HG02678 (cell line): ENCODE measurements around the gene ANKRD1.
"Not testable (repeated sequence)": the region's sequence is repeated elsewhere in the genome, so short reads cannot be mapped to it uniquely, and the experiment has no call there.

Experiments
- ATAC-seq: cut with Tn5 transposase; IDR thresholded peaks from one replicate; pipeline ENCODE4 v1.9.1; 2021; ENCODE audit warnings: mild to moderate bottlenecking, moderate library complexity; ENCODE audit not compliant: unreplicated experiment

Gene ANKRD1

DNA sequence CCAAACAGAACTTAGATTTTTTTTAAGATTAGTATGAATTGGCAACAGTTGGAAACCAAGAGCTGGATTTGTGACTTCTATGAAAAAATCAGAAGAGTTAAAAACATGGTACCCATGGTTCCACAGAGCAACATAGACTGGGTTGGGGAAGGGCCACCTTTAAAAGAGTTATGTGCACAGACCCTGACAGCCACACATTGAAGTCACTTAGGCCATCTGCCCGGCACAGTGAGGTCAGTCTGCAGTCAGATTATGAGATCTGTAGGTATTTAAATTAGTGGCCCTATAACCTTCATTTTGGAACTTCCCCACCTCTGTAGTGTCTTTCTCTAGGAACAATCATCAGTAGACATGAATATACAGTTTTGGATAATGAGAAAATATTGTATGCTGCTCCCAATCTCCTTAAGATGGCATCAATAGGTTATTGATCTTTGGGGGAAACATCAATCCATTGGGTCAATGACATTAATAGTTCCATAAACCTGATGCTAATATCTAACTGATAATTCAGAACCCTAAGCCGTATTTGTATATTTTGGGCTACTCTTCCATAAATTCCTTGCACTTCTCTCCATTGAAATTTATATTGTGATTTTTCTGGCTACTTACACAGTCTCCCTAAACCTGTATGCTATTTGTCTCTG lies 7.0 kb downstream of the ANKRD1 start:
- ATAC-seq, result no peak

DNA sequence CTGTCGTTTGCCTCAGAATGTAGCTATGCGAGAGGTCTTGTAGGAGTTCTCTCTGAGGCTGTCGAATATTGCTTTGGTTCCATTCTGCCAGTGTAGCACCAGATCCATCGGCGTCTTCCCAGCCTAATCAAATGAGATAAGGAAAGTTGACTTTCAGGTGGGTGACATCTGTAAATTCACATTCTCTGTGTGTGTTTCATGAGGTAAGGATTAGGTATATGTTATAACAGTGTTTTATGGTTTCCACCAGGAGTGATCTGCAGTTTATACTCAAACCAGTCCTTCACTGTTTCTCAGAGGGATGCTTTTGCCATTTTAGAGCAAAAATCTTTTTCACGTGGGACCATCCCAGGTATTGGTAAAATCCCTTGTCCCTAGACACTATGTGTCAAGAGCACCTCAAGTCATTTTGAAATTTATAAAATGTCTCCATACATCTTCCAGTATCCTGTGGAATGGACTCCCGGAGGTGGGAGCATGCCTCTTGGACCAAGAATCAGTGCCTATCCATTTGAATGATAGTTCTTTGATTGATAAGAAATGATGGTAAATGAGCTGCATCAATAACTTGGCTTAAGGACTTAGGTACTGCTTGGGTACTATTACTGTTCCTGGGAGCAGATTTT lies 7.9 kb downstream of the ANKRD1 start:
- ATAC-seq, result no peak

DNA sequence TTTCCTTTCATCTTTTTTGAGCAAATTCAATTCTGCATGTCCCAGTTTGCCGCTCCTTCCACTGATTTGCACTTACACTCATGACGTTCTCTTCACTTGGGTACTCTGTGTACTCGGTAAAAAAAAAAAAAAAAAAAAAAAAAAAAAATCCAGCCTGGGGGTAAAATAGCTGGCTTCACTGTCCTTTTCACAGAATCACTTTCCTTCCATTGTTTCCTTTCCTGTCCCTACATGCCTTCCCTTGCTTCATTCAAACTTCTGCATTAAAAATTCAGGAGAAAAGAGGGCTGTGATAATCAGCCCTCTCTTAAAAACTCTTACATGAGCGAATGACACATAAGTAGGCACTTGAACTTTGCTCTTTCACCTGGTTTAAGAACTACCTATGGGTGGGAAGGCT lies 8.7 kb downstream of the ANKRD1 start:
- no peak for ATAC-seq

DNA sequence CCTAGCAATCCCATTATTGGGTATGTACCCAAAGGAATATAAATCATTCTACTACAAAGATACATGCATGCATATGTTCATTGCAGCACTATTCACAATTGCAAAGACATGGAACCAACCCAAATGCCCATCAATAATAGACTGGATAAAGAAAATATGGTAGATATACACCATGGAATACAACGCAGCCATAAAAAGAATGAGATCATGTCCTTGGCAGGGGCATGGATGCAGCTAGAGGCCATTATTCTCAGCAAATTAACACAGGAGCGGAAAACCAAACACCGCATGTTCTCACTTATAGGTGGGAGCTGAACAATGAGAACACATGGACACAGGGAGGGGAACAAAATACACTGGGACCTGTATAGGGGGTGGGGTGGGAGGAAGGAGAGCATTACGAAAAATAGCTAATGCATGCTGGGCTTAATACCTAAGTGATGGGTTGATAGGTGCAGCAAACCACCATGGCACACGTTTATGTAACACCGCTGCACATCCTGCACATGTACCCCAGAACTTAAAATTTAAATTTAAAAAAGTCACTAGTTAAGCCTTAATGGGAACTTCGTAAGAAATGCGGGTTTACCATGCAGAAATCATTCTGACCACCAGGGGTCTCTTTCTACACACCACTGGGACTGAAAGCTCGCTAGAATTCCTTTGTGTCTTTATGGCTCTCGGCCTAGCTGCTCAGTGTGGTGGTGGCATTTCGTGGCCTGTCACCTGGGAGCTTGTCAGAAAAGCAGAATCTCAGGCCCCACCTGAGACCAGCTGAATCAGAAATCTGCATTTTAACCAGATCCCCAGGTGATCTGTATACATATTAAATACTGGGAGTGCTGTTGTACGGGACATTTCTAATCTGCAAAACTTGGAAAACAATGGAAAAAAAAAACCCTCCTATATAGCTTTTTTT lies 9.5 kb downstream of the ANKRD1 start:
- ATAC-seq, result peak; percentile 82

DNA sequence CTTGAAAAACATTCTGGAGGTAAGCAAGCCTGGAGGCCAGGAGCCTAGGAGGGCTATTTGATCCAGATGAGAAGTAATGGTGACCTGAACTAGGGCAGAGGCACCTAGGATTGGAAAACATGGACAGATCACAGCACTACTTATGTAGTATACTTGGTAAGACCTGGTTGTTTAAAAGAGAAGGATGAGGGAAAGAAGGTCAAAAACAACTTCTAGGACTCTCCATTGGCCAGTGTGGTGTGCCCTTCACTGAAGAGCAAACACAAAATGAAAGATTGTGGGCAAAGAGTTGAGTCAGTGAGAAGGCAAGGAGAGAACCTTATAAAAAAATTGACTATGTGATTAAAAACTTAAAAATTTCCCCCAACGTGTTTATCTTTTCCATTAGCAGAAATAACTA lies 14.3 kb downstream of the ANKRD1 start:
- ATAC-seq, result no peak

DNA sequence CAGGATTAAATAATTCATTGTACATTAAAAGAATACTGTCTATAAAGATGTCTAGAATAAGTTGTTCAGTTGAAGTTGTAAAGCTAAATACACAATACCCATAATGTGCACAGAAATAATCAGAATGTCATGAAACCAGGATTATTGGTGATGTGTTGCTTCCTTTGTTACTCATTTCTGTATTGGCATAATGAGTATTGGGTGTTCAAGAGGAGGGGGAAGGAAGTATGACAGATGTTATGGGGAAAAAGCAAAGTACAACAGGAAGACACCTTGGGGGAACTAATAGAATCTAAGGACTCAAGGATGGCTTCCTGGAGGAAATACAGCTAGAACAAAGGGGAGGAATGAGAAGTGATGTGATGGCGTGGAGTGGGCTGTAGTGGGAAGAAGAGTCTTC lies 15.0 kb downstream of the ANKRD1 start:
- no peak for ATAC-seq

DNA sequence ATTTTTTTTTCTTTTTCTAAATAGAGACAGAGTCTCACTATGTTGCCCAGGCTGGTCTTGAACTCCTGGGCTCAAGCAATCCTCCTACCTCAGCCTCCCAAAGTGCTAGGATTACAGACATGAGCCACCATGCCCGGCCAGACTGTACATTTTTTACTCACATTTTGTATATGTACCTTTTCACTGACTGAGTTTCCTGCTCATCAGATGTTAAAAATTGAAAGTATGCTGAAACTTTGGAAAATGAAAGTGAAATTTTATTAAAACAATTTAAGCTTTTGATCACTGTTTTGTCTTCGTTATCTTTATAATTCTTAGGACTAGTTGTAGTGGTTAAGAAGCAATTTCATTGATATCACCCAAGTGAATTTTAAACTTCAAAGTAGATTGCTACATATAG lies 24.0 kb downstream of the ANKRD1 start:
- ATAC-seq, result not testable (repeated sequence)

DNA sequence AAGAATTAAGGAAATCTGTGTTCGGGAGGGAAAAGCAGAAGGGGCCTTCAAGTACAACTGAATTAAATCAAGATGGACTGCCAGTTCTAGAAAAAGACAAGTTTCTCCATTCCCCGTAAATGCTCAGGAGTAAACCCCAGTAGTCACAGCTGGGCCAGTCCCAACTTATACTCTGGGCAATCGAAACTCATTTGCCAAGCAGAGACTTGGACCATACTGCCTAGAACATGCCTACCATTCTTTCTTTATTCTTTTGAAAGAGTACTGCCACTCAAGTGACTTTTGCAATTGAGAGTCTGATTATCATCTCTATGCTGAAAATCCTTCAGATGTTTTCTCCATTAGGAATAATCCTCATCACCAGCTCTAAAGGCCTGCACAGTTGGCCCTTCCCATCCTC lies 27.7 kb downstream of the ANKRD1 start:
- ATAC-seq, result no peak

DNA sequence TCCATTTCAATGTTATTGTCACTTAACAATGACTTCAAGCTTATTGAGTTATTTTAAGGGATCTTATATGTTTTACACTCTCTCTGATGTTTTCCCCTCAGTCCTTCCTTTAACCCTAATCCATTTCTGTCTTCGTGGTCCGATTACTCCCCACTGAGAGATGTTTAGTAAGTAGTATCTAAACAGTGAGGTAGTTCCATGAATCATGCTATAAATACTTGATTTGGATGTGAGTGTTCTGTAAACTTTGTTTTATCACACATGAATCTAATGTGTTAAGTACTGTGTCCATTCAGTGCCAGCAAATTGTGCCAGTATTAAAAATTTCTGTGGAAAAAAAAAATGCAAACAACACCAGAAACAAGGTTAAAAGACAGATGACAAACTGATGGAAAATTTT lies 30.5 kb downstream of the ANKRD1 start:
- no peak for ATAC-seq

DNA sequence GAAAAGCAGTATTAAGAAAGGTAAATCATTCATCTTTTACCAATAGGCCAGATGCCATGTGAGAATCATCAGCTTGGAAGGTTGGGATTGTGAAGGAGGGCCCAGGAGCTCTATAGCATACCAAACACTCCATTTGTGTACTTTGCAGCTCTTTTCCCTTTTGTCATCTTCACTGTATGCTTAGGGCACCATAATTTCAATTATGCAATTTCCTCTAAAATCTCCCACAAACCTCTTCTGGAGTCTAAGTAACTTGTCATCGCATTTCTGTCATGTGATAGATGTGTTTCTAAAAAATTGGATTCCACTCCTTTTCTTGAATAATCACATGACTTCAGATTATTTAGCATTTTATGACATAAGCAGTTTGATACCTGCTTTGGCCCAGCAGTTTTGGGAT lies 31.3 kb downstream of the ANKRD1 start:
- no peak for ATAC-seq

DNA sequence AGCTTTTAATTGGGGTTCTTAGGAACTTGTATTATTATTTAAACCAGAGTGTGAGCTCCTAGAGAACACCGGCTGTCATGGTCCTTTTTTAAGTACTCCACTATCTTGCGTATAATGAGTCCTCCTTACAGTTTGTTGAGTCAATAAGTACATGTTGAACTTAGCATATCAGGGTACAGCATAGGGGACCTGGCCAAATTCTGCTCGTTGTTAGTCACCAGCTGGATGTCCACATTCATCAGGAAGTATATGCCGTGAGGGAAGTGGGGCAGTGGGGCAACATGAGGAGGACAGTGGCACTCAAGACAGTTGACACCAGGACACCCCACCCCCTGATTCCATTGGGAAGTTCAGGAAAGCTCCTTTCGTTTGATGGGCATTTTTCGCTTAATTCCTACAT lies 32.5 kb downstream of the ANKRD1 start:
- ATAC-seq, result no peak

DNA sequence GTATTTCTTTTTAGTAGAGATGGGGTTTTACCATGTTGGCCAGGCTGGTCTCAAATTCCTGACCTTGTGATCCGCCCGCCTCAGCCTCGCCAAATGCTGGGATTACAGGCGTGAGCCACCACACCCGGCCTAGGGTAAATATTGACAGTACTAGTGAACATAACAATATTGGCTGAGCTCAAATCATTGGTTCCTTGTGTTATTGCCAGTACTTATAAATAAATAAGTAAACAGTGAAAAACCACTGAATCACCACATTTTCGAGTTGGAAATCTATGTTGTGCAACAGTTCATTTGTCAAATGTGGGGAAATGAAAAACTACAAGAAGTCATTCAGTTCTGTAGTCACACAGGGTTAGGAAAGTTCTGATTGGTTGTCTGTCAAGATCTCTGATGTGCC lies 33.3 kb downstream of the ANKRD1 start:
- ATAC-seq, result no peak

DNA sequence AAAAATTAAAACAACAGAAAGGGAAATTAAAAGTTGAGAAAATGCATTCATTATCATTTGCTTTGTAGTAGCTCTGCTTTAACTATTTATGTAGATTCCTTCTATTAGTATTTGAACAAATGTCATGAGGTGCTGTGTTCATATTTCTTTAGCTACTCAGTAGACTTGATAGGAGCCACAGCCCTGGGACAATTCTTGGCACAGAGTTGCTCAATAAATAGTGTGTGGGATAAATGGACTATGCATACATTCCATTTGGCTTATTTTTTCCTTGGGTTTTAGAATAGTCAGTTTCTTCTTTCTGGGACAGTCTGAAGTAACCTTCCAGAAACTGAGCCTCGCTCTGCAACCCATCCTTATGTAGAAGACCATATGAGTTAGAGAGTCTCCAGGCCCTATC lies 35.7 kb downstream of the ANKRD1 start:
- ATAC-seq, result no peak

DNA sequence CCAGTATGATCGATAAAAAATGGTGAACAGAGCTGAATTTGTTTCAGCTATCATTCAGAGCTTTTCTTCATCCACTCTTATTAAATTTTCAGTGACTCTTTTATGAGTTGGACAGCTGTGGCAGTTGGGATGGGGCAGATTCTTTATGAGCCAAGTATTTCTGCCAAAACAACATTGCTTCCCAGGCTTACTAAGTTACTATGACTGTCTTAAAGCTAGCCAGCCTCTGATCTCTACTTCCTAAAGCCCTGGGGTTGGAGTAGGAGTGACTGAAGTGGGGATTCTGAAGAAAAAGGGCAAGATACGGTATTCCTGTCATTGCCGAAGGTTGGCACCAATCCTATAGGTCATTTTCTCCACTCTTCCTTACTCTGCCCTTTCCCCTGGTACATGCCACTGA lies 36.5 kb downstream of the ANKRD1 start:
- no peak for ATAC-seq

DNA sequence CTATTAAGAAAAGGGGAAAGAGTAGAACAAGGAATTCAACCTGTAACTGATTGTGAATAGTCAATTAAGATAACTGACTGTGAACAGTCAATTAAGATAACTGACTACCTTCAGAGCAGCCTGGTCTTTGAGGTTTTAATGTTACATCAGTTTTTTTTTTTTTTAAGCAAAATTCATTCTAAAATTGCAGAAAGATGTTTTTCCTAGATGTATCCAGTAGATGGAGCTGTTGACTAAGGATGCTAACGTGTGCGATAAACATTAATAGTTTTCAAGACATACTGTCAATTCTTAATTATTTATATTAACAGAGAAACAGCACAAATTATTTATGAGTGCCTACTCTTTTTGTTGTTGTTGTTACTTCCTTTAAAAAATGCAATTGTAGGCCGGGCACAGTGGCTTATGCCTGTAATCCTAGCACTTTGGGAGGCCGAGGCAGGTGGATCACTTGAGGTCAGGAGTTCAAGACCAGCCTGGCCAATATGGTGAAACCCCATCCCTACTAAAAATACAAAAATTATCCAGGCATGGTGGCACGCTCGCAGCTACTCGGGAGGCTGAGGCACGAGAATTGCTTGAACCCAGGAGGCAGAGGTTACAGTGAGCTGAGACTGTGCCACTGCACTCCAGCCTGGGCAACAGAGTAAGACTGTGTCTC lies 40.7 kb downstream of the ANKRD1 start:
- ATAC-seq, result not testable (repeated sequence)

DNA sequence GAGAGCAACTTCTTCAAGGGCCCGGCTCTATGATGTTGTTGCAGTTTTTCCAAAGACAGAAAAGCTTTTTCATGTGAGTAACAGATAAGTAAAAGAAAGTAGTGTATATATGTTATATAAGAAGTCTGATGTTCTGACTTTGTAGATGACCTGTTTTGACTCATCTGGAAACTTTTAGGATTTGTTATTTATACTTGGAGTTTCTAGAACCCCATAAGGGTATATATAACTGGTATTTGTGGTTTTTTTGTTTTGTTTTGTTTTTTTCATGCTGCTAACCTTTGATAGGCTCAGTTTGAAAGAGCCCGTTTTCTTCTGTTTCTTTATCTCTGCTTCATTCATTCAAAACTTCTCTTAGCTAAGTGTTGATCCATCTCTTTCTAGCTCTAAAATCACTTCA lies 41.8 kb downstream of the ANKRD1 start:
- ATAC-seq, result no peak

DNA sequence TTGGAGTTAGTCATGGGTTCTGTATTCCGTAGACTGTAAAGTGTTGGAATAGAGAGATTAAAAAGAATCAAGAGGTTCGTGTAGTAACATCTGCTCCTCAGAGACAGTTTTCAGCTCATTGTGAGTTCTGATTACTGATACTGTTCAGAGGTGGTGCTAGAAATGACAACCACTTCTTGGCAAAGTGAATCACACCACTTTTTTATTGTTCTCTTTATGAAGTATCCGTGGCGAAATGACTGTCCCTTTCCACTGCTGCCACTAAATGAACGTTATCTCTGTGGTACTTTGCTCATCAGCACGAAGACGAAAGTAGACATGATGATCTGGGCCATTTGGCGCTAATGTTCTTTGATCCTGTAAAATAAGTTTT lies 48.3 kb downstream of the ANKRD1 start:
- ATAC-seq, result no peak

DNA sequence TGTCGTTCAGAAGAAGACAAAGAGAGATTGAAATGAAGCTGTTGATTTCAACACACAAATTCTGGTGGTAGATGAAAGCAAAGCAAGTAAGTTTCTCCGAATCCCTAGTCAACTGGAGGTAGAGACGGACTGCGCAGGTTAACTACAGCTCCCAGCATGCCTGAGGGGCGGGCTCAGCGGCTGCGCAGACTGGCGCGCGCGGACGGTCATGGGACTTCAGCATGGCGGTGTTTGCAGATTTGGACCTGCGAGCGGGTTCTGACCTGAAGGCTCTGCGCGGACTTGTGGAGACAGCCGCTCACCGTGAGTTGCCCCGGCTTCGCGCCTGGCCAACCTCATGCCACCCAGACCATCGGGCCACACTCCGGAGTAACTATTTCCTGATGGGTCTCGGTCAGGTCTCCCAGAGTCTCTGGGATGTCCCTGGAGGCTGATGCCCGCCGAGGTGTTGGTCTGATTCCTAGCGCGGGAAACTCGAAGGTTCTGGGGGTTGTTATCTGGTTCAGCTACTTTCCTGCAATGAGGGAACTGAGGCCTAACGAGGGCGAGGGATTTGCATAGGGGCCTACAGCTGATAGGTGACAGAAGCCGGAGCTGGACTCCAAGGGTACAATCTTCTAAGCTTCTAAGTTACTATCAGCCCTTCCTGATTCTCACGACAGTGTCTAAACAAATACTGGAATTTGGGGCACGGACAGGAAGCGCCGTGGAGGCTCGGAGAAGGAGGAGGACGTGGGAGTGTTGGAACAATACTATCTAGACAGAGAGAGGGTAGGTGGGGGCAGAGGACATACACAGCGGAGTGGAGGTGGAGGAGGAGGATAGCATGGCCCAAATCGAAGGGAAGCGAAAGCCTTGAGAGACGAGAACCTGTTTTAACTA lies 48.9 kb downstream of the ANKRD1 start, which contains the start of gene RPP30:
RPP30 (plus strand) TSS at position 209 of the 882 bp plus-strand sequence; CDS start at position 222, 13 bp downstream.
- peak; percentile 99 for ATAC-seq

DNA sequence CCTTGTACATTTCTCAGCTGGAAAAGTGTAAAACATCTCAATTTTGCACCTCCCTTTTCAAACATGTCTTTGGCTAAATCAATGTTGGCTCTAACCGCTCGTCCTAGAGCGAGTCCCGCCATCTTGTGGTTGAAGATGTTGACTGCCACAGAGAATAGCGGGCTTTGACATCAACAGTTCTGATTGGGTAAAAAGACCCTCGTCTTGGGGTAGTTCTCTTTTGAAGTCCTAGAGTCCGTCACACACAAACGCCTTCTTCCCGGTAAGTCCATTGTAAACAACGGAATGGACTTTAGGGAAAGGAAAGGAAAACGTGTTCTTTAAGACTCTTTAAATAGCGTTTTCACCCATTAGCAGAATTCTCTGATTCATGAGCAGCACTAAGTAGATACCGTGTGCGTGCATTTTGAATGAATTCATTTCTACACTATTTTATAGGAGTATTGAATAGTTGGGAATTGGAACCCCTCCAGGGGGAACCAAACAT lies 49.6 kb downstream of the ANKRD1 start:
- peak; percentile 62 for ATAC-seq

DNA sequence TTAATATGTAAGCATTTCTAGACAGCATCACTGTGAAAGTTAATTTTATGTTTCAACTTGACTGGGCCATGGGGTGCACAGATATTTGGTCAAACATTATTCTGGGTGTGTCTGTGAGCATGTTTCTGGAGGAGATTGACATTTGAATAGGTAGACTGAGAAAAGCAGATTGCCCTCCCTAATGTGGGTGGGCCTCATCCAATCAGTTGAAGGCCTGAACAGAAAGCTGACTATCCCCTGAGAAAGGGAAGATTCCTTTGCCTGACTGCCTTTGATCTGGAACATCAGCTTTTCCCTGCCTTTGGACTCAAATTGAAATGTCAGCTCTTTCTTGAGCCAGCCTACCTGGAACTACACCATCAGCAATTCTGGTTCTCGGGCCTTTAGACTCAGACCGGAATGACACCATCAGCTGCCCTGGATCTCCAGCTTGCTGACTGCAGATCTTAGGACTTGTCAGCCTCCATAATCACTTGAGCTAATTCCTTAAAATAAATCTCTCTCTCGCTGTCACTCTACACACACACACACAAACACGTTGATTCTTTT lies 54.8 kb downstream of the ANKRD1 start:
- no peak for ATAC-seq
